IMR-90 (cell line): ENCODE results near the gene TRIM38.

ENCODE experiments used
- CHD1 ChIP-seq: IDR thresholded peaks from 2 replicates; pipeline ENCODE4 v1.6.1; 2012; ENCODE audit warnings: low read depth, low read length, improper control_type of control experiment
- CTCF ChIP-seq: conservative IDR thresholded peaks from 2 replicates; pipeline ENCODE4 v1.5.1; 2012; ENCODE audit warnings: mild to moderate bottlenecking, low read depth, low read length, improper control_type of control experiment
- FOS ChIP-seq: fragments of 150-350 bp; IDR thresholded peaks from 2 replicates; pipeline ENCODE4 v1.6.1; 2016; ENCODE audit warnings: low read depth, low read length
- MAZ ChIP-seq: IDR thresholded peaks from 2 replicates; pipeline ENCODE4 v1.6.1; 2012; ENCODE audit warnings: low read depth, mild to moderate bottlenecking, low read length, improper control_type of control experiment, moderate library complexity, borderline replicate concordance
- POLR2A ChIP-seq: IDR thresholded peaks from 2 replicates; pipeline ENCODE4 v1.6.1; 2012; ENCODE audit warnings: mild to moderate bottlenecking, low read depth, low read length
- RAD21 ChIP-seq: IDR thresholded peaks from 2 replicates; pipeline ENCODE4 v1.6.1; 2012; ENCODE audit warnings: low read length, improper control_type of control experiment
- SMC3 ChIP-seq: fragments of 150-350 bp; IDR thresholded peaks from 2 replicates; pipeline ENCODE4 v1.6.1; 2016; ENCODE audit warnings: low read depth, mild to moderate bottlenecking, antibody characterized with exemption, low read length, moderate library complexity

GRCh38 chr6:25984265-25984664, 21.7 kb downstream of the TRIM38 start:
- TF ChIP-seq CTCF (no peak), POLR2A (no peak), RAD21 (no peak), CHD1 (no peak), FOS (no peak), MAZ (no peak), SMC3 (no peak)
